ENCODE results near the gene WDR45B. TPM values are rescaled to one million over a fixed set of nuclear protein-coding genes. Genes with fewer than 3 reads are reported as not detected.

WDR45B gene
- total RNA-seq, 1 experiment from 2014 or later = 68.2 TPM

- DNase-seq (ENCODE audit: low spot score) = no peak
These were observed 29.2 kb upstream of the WDR45B start for GRCh38 chr17:82677353-82677925.

DNA sequence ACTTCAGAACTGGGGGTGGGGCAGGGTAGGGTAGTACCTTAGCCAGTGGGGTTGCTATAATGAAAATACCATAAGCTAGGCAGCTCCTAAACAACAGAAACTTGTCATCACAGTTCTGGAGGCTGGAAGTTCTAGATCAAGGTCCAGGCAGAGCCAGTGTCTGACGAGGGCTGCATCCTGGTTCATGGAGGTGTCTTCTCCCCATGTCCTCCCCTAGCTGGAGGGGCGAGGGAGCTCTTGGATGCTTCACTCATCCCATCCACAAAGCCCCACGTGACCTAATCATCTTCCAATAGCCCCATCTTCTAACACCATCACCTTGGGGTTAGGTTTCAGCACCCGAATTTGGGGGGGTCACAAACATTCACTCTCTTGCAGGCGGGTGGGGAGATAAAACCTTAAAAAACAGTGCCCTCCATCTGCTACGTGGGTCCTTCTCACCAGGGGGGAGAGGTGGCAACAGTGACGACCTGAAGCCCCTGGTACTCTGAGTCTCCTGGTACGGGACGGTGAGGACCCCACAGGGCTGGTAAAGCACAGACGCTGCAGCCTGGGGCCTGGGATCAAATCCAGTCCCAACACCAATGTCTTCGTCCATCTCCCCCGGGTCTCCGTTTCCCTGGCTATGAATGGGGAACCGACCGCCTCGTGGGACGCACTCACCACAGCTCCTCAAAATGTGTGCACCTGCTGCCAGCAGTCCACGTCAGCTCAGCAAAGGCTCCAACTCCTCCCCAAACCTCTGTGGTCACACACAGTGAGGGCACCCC, 27.4 kb upstream of the WDR45B start:
- no peak for DNase-seq (ENCODE audit: low spot score)

DNA sequence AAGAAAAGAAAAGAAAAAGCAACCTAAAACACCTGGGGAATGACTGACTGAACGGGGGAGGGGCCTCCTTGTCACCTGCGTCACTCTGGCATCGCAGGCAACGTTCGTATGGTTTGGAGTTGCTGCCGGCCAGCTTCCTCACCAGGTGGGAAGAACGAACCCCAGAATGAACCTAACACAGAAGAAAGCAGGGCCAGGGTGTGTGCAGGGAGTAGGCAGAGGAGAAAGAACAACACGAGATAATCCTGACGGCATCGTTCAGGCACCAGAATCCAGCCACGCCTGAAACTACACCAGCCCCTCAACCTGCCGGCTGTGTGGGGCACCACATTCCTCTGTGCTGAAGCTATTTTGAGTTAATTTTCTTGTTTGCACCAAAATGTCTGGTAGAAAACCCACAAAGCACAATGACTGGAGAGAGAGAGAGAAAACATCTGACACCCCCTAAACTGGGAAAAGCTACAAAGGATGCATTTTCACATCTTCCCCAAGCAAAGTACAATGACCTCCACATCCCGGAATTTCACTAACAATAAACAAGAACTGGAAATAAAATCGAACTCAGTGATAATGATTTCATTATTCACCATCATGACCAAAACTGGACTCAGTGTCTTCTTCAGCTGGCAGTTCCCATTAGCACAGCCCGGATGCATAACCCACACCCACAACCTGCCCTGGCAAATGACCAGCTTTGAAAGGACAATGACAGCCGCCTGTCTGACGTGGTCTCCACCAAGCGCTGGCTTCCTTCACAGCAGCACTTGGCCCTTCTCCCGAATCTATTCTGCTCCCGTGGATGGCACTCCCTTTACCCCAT, 26.6 kb upstream of the WDR45B start:
- no peak for DNase-seq (ENCODE audit: low spot score)

- DNase-seq (ENCODE audit: low spot score) = no peak
These were observed 22.6 kb upstream of the WDR45B start for GRCh38 chr17:82670661-82671450.

- DNase-seq (ENCODE audit: low spot score) = peak; percentile 40
These were observed 20.4 kb upstream of the WDR45B start for GRCh38 chr17:82668631-82669099.

GRCh38 chr17:82668024-82668630, 19.9 kb upstream of the WDR45B start:
- DNase-seq (ENCODE audit: low spot score) = no peak

- no peak for DNase-seq (ENCODE audit: low spot score)
These were observed 19.4 kb upstream of the WDR45B start for GRCh38 chr17:82667668-82668000.

- no peak for DNase-seq (ENCODE audit: low spot score)
These were observed 18.9 kb upstream of the WDR45B start for GRCh38 chr17:82666931-82667667.

DNA sequence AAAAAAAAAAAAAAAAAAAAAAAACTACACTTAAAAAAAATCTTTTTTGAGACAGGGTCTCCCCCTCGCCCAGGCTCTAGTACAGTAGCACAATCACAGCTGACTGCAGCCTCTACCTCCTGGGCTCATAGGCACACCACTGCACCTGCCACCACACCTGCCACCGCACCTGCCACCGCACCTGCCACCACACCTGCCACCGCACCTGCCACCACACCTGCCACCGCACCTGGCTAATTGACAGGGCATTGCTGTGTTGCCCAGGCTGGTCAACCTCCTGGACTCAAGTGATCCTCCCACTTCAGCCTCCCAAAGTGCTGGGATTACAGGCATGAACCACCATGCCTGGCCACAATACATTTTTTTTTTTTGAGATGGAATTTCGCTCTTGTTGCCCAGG, 17.6 kb upstream of the WDR45B start:
- no peak for DNase-seq (ENCODE audit: low spot score)

DNA sequence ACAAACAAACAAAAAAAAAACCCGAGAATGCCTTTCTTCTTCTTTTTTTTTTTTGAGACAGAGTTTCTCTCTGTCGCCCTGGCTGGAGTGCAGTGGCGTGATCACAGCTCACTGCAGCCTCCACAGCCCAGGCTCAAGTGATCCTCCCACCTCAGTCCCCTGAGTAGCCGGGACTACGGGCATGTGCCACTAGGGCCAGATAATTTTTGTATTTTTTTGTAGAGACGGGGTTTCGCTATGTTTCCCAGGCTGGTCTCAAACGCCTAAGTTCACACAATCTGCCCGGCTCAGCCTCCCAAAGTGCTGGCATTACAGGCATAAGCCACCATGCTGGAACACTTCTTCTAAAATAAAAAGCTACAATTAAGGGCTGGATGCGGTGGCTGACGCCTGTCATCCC, 17.0 kb upstream of the WDR45B start:
- no peak for DNase-seq (ENCODE audit: low spot score)

- DNase-seq (ENCODE audit: low spot score) = no peak
These were observed 16.5 kb upstream of the WDR45B start for GRCh38 chr17:82664701-82665182.

- no peak for DNase-seq (ENCODE audit: low spot score)
These were observed 16.0 kb upstream of the WDR45B start for GRCh38 chr17:82664276-82664575.

- DNase-seq (ENCODE audit: low spot score) = no peak
These were observed 15.4 kb upstream of the WDR45B start for GRCh38 chr17:82663381-82664275.

GRCh38 chr17:82662711-82663261, 14.5 kb upstream of the WDR45B start:
- no peak for DNase-seq (ENCODE audit: low spot score)

DNA sequence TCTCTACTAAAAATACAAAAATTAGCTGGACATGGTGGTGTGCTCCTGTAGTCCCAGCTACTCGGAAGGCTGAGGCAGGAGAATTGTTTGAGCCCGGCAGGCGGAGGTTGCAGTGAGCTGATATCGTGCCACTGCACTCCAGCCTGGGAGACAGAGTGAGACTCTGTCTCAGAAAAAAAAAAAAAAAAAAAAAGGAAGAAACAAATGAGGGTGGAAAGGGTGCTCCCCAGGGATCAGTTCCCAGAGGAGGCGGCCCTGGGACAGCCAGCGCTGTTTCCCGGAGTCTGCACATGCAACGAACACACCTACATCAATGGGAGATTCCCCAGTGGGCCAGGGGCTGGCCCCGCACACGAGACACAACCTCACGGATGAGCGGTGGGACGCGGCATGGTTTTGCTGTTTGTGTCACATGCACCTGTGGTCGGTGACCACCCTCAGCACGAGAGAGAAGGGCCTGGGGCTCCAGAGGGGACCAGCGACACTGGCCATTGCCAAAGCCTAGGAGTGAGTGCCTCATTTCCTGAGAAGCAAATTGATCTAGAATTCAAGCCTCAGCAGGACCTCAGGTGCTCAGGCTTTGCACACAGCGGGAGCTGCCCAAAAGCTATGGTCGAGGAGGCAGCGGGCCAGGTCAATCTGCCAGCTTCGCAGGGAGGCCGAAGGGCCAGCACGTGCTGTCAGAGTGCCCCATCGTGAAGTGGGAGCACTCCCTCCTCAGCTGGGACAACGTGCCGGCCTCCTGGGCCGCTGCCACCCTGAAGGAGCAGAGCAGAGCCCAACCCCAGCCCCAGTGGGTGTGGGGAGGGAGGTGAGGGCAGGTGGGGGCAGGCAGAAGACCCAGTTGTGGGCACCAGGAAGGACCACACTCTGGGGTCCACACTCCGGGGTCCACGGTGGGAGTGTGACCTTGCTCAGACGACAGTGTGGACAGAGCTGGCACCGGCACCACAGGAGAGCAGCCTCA, 13.8 kb upstream of the WDR45B start:
- DNase-seq (ENCODE audit: low spot score) = no peak

GRCh38 chr17:82659886-82660285, 11.6 kb upstream of the WDR45B start:
- DNase-seq (ENCODE audit: low spot score) = no peak

DNA sequence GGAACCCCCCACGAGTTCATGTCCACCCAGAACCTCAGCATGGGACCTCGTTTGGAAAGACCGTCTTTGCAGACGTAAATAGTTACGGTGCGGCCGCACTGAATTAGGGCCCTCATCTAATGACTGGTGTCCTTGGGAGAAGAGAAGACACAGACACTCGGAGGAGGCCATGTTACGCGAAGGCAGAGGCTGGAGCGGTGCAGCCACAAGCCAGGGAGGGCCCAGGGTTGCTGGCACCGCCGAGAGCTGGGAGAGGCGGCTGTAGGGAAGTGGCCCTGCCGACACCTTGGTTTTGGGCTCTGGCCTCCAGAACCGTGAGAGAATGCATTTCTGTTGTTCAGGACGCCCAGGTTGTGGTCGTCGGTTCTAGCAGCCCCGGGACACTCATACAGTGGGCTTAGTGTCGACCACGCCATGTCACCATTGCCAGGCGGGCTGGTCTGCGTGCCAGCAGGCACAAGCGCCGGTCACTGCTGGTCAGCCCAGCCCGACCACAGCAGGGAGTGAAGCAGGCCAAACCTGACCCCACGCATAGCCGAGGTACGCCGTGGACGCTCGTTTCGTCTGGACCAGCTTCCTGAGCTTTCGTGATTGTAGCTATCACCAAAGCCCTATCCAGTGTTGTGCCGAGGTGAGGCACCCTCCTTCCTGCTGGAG, 10.7 kb upstream of the WDR45B start:
- DNase-seq (ENCODE audit: low spot score) = no peak

- DNase-seq (ENCODE audit: low spot score) = no peak
These were observed 10.1 kb upstream of the WDR45B start for GRCh38 chr17:82658331-82658730.

Data from H4 (cell line).